COR-L47 (cell line): ENCODE measurements around the gene RASSF5.
A peak's percentile ranks its signal among the peaks of the same experiment; 100 is the strongest.
"Not testable (repeated sequence)": the region's sequence is repeated elsewhere in the genome, so short reads cannot be mapped to it uniquely, and the experiment has no call there.

Experiments used
- DNase-seq: peaks from one replicate; lab custom pipeline; 2025; lab: John Stamatoyannopoulos, UW

The RASSF5 gene

GRCh38 chr1:206476591-206476990 is 30.7 kb upstream of the RASSF5 start:
- DNase-seq: no peak

GRCh38 chr1:206477110-206477509 is 30.2 kb upstream of the RASSF5 start:
- DNase-seq: no peak

- DNase-seq: no peak
Measured at GRCh38 chr1:206477581-206478380, 29.6 kb upstream of the RASSF5 start.

GRCh38 chr1:206478746-206479145 is 28.6 kb upstream of the RASSF5 start:
- no peak for DNase-seq

GRCh38 chr1:206479183-206480125 is 27.9 kb upstream of the RASSF5 start:
- peak; percentile 66 for DNase-seq

- no peak for DNase-seq
Measured at GRCh38 chr1:206480211-206480610, 27.1 kb upstream of the RASSF5 start.

GRCh38 chr1:206482611-206483010 is 24.7 kb upstream of the RASSF5 start:
- no peak for DNase-seq

- not testable (repeated sequence) for DNase-seq
Measured at GRCh38 chr1:206483864-206484263, 23.5 kb upstream of the RASSF5 start.

- DNase-seq: no peak
Measured at GRCh38 chr1:206484901-206485300, 22.4 kb upstream of the RASSF5 start.

- no peak for DNase-seq
Measured at GRCh38 chr1:206486995-206487788, 20.1 kb upstream of the RASSF5 start.

- no peak for DNase-seq
Measured at GRCh38 chr1:206487970-206488369, 19.4 kb upstream of the RASSF5 start.

- DNase-seq: no peak
Measured at GRCh38 chr1:206488466-206488865, 18.9 kb upstream of the RASSF5 start.

- DNase-seq: peak; percentile 60
Measured at GRCh38 chr1:206489980-206490770, 17.2 kb upstream of the RASSF5 start.

GRCh38 chr1:206490771-206491405 is 16.4 kb upstream of the RASSF5 start:
- DNase-seq: no peak

GRCh38 chr1:206491616-206492015 is 15.7 kb upstream of the RASSF5 start:
- DNase-seq: no peak

GRCh38 chr1:206492589-206492988 is 14.7 kb upstream of the RASSF5 start:
- DNase-seq: no peak

GRCh38 chr1:206493279-206493678 is 14.1 kb upstream of the RASSF5 start:
- DNase-seq: no peak

GRCh38 chr1:206495011-206495461 is 12.3 kb upstream of the RASSF5 start:
- DNase-seq: no peak

- DNase-seq: no peak
Measured at GRCh38 chr1:206495493-206496046, 11.8 kb upstream of the RASSF5 start.

GRCh38 chr1:206496131-206496793 is 11.1 kb upstream of the RASSF5 start:
- peak; percentile 40 for DNase-seq
